ENCODE measurements around the gene SOCS4.

SOCS4 gene

GRCh38 chr14:55075628-55076175 lies 48.7 kb downstream of the SOCS4 start:
- no peak for TF ChIP-seq SIN3A (IDR thresholded peaks at IDR 0.05; ENCODE audit: borderline replicate concordance, insufficient read depth, low read length)

GRCh38 chr14:55077170-55078151 lies 50.4 kb downstream of the SOCS4 start:
- TF ChIP-seq POLR2AphosphoS5 (IDR thresholded peaks at IDR 0.05; ENCODE audit: low read depth, low read length) (no peak), FOXP2 (optimal IDR thresholded peaks at IDR 0.05; ENCODE audit: borderline replicate concordance, extremely low read depth, extremely low read length, insufficient read depth) (no peak), TAF1 (IDR thresholded peaks at IDR 0.05; ENCODE audit: borderline replicate concordance, insufficient read depth, low read length) (no peak), REST (IDR thresholded peaks at IDR 0.05; ENCODE audit: insufficient read depth in 1 of 2, low read depth in 2 of 2, low read length in 2 of 2) (no peak), SIN3A (IDR thresholded peaks at IDR 0.05; ENCODE audit: borderline replicate concordance, insufficient read depth, low read length) (no peak)

GRCh38 chr14:55084401-55085059 lies 57.5 kb downstream of the SOCS4 start:
- no peak for TF ChIP-seq FOXP2 (optimal IDR thresholded peaks at IDR 0.05; ENCODE audit: borderline replicate concordance, extremely low read depth, extremely low read length, insufficient read depth)
- no peak for TF ChIP-seq SIN3A (IDR thresholded peaks at IDR 0.05; ENCODE audit: borderline replicate concordance, insufficient read depth, low read length)
- TF ChIP-seq TAF1 (IDR thresholded peaks at IDR 0.05; ENCODE audit: borderline replicate concordance, insufficient read depth, low read length) = no peak
- TF ChIP-seq POLR2AphosphoS5 (IDR thresholded peaks at IDR 0.05; ENCODE audit: low read depth, low read length) = no peak
- TF ChIP-seq REST (IDR thresholded peaks at IDR 0.05; ENCODE audit: insufficient read depth in 1 of 2, low read depth in 2 of 2, low read length in 2 of 2) = no peak

GRCh38 chr14:55085060-55085660 lies 58.1 kb downstream of the SOCS4 start:
- TF ChIP-seq SIN3A (IDR thresholded peaks at IDR 0.05; ENCODE audit: borderline replicate concordance, insufficient read depth, low read length) (no peak), FOXP2 (optimal IDR thresholded peaks at IDR 0.05; ENCODE audit: borderline replicate concordance, extremely low read depth, extremely low read length, insufficient read depth) (no peak), TAF1 (IDR thresholded peaks at IDR 0.05; ENCODE audit: borderline replicate concordance, insufficient read depth, low read length) (no peak), REST (IDR thresholded peaks at IDR 0.05; ENCODE audit: insufficient read depth in 1 of 2, low read depth in 2 of 2, low read length in 2 of 2) (no peak), POLR2AphosphoS5 (IDR thresholded peaks at IDR 0.05; ENCODE audit: low read depth, low read length) (no peak)

- TF ChIP-seq POLR2AphosphoS5 (IDR thresholded peaks at IDR 0.05; ENCODE audit: low read depth, low read length) = no peak
- no peak for TF ChIP-seq SIN3A (IDR thresholded peaks at IDR 0.05; ENCODE audit: borderline replicate concordance, insufficient read depth, low read length)
- TF ChIP-seq FOXP2 (optimal IDR thresholded peaks at IDR 0.05; ENCODE audit: borderline replicate concordance, extremely low read depth, extremely low read length, insufficient read depth) = no peak
- no peak for TF ChIP-seq TAF1 (IDR thresholded peaks at IDR 0.05; ENCODE audit: borderline replicate concordance, insufficient read depth, low read length)
Measured at GRCh38 chr14:55086938-55087337, 59.9 kb downstream of the SOCS4 start.

All from PFSK-1 (cell line).